SK-N-DZ (cell line): ENCODE results near the gene ACBD5. TPM values are rescaled to one million over a fixed set of nuclear protein-coding genes. Genes with fewer than 3 reads are reported as not detected.
"Not testable (repeated sequence)": the region's sequence is repeated elsewhere in the genome, so short reads cannot be mapped to it uniquely, and the experiment has no call there.

ENCODE experiments used
- DNase-seq: peaks from one replicate; pipeline ENCODE4 v3.0.0-alpha.2; 2015; ENCODE audit warnings: low spot score
- polyA plus RNA-seq, 2 experiments: library from polyadenylated mRNA; depleted of rRNA; stranded (reverse); fragments of >200 nt; gene quantifications; 2 replicates each; pipeline ENCODE4 v1.2.3, GENCODE V29; 2014

Gene ACBD5, protein sequence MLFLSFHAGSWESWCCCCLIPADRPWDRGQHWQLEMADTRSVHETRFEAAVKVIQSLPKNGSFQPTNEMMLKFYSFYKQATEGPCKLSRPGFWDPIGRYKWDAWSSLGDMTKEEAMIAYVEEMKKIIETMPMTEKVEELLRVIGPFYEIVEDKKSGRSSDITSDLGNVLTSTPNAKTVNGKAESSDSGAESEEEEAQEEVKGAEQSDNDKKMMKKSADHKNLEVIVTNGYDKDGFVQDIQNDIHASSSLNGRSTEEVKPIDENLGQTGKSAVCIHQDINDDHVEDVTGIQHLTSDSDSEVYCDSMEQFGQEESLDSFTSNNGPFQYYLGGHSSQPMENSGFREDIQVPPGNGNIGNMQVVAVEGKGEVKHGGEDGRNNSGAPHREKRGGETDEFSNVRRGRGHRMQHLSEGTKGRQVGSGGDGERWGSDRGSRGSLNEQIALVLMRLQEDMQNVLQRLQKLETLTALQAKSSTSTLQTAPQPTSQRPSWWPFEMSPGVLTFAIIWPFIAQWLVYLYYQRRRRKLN
- polyA plus RNA-seq (2014; cell fraction: cytosol; rRNA removed), result 14.7 and 20.1 TPM in 2 replicates
- 9.2 and 9.6 TPM in 2 replicates for polyA plus RNA-seq (2014; cell fraction: nucleus; rRNA removed)

DNA sequence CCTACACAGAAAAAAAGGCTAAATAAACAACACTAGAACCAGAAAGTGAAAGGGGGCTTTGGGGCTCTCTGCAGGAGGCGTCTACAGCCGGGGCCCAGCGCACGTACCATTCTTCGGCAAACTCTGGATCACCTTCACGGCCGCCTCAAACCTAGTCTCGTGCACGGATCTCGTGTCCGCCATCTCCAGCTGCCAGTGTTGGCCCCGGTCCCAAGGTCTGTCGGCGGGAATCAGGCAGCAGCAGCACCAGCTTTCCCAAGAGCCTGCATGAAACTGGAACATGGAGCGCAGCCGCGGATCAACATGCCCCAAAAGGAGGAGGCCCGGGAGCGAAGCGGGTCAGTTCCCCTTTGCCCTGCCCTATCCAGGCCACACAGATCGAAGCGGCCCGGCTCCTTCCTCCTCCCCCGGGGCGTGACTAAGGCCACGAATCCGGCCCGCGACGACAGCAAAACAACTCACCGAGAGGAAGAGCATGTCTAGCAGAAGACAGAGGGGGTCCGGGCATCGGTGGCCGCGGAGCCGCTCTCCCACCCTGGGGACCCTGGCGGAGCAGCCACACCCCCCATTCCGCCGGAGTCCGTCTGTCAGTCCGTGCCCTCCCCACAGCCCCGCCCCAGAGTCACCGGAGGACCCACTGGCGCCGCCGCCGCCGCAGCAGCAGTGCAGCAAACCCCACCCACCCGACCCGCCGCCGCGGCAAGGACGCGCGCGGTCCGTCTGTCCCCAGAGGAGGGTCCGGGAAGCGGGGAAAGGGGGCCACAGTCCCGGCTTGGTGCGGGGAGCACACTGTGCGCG, at the start of gene ACBD5:
TSS of gene ACBD5 (minus strand) at position 586 of the 798 bp plus-strand sequence. CDS start at position 477, 109 bp downstream.
- peak; percentile 75 for DNase-seq

DNA sequence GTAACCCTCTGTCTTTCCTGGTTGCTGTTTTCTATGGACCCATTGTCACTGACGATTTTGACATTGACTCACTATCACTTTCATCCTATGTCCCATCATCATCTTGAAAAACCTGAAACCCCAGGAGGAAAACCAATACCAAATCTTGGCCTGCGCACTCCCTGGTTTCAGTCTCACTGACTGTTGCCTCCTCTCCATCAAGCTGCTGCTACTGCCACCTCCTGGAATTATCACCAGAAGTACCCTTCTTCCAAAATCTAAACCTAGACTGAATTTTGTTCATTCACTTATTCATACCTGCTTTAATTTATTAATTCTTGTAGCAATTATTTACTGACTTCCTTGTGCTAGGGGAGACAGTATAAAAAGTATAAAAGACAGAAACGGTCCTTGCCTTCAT, 44.5 kb upstream of the ACBD5 start:
- no peak for DNase-seq

- DNase-seq, result no peak
These were observed 36.0 kb upstream of the ACBD5 start for GRCh38 chr10:27276581-27276980.

DNA sequence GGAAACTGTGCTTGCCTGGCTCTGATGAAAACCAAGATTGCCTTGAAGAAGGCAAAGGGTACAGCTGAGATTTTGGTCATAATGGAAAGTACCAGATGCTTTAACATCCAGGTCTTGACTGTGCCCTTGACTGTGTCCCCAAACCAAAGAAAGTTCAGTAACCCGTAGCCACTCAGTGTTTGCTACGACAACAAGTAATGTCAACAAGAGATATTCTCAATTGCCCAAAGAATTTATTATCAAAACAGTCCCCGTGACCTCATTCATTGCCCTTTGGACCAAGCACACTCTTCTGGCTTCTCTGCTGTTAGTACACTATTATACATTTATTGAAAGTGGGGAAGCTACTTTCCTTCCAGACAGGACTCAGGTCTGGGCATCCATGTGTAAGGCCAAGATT, 25.4 kb upstream of the ACBD5 start:
- not testable (repeated sequence) for DNase-seq

DNA sequence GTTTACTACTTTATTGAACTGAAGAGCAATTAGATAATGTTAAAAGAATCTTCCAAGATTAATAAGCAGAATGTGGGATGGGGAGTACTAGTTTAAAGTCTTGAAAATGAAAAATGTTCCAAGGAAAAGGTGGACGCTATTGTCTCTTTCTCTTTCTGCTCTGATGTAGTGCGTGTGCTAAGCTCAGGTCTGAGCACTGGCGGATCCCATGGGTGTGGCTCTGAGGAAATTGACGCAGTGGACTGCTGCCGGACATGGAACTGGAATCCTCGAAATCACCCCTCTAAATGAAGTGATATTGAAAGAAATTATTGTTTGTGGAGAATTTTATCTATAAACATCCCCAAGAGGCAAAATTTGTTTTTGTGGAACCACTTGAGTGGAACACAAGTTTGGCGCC, 22.2 kb upstream of the ACBD5 start:
- DNase-seq, result not testable (repeated sequence)

GRCh38 chr10:27258838-27259812, 18.5 kb upstream of the ACBD5 start:
- DNase-seq, result no peak

DNA sequence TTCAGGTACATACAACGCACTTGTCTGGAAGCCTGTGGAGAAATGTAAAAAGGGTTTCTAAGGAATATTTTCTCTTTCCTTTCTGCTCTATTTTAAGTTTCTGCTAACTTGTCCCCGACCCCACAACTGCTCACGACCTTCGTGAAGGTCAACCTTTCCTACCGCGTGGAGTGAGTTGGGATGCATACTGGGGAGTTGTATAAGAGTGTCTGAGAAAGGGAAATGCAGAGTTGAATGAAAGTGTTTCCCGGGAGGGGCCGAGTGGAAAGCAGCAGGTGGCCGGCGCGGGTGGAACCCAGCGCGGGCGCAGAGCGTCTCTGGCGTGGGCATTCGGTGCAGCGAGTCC, 17.9 kb upstream of the ACBD5 start:
- no peak for DNase-seq

GRCh38 chr10:27256299-27257189, 15.9 kb upstream of the ACBD5 start:
- no peak for DNase-seq

DNA sequence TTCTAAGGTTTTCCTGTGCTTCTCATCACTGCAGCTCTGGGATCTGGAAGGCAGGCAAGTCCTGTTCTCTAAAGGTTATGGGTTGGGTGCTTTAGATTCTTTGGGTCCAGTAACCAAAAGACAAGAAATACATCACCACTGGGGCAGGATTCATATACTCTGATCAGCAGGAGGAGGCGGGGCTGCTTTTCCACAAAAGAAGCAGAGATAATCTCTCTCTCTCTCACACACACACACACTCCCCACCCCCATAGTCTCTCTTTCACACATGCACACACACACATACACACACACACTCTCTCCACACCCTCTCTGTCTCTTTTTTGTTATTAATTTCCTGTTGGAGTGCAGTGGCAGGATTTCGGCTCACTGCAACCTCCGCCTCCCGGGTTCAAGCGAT, 13.0 kb upstream of the ACBD5 start:
- DNase-seq, result no peak

DNA sequence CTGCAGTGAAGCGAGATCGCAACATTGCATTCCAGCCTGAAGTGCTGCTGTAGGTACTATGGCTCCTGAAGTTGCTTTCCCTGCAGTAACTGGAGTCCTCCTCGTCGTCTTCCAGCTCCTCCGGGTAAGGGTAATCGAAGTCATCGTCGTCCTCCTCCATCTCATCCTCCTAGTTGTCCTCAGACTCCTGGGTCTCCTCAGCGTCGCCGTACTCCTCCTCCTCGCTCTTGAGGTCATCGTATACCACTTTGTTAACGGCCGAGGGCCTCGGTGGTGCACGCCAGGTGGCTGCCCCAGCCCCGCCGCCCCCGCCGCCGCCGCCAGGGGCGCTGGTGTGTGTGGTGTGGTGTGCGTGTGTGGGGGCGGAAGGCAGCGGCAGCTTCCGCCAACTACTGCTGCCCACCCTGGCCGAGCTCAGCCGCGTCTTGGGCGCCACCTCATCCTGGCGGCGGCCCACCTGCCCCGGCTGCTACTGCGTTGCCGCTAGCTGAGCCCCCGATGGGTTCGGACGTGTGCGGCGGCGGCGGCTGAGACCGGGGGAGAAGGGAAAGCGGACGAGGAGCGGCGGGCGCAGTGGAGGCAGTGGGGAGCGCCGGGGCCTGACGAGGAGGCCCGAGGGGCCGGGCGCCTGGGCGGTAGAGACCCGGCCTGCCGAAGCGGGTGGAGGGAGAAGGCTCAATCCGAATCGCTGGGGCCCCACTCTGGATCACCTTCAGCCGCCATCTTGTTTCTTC, 11.8 kb upstream of the ACBD5 start:
- no peak for DNase-seq

GRCh38 chr10:27251554-27251953, 11.0 kb upstream of the ACBD5 start:
- no peak for DNase-seq

DNA sequence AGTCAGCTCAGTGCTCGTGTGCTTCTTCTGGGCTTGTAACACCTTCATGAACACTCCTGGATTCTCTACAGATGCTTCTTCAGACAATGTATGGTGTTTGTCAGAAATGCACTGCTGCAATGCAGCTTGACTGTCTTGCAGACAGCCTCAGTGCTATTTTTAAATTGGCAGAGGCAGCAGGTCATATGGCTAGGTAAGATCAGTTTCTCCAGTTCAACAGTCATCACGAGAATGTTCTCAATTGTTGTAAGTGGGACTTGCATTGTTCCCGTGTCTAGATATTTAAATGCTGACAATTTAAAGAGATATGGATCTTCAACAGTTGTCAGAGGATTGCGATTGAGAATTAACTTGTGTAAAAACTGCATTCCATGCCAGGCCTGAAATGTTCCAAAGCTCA, 7.6 kb upstream of the ACBD5 start:
- DNase-seq, result no peak

DNA sequence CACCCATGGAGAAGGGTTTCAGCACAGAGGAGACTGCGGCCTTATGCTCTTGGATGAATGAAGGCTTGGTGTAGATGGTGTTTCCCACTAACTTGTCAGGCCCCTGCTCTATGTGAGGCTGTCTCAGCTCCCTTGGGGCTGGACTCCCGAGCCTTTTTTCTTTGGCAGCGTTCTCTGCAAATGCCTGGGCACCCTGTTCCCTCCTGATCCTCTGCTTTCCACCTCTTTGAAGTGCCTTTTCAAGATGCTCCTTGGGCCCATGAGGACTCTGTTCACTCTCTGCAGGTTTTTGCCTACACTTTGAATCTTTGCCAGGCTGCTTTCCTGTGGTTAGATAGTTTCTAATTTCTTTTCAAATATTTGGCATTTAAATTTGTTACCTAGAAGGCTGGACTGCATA, 6.8 kb upstream of the ACBD5 start:
- no peak for DNase-seq

DNA sequence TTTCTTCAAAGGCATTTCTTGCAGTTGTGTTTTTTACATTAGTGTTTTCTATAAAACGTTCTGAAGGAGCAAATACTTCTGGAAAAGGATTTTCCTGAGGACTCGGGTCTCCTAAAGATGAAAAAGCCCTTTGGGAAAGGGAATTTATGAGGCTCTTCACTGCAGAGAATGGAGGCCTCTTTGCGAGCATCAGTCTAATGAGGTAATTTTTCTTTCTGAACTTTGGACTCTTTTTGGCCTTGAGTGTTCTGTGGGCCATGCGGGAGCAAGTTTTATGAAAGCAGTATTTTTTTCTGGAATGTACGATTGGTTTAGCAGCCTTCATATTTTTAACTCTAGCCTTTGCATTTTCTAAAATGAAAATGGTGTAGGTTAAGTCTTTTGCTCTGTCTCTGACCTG, 6.4 kb upstream of the ACBD5 start:
- no peak for DNase-seq

DNA sequence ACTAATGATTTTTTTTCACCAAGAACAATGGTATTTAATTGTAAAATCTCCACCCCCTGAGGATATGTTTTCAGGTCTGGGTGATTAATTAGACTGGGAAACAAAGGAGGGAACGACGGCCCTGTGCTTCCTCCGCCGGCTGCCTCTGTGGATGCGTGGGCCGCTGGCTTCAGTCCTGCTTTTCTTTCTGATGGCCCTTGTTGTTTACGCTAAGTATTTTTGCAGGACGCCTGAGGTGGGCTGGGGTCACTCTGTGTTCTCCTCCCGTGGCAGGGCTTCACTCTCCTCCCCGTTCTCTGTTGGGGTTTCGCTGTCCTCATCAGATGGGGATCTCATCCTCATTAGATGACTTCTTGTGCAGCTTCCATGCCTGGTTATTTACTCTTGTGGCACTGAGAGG, 5.2 kb upstream of the ACBD5 start:
- no peak for DNase-seq

DNA sequence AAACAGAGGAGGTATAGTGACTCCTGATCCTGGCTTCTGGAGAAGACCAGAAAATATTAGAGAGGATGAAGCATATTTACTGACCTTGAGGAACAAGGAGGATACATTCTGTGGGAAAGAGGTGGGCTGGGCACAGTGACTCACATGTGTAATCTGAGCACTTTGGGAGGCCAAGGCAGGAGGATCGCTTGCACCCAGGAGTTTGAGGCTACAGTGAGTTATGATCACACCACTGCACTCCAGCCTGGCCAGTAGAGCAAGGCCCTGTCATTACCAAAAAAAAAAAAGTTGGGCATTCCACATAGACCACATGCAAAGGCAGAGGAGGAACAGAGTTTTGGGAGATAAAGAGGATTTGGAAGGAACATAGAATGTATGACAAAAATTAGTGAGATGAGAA, 4.4 kb upstream of the ACBD5 start:
- no peak for DNase-seq

DNA sequence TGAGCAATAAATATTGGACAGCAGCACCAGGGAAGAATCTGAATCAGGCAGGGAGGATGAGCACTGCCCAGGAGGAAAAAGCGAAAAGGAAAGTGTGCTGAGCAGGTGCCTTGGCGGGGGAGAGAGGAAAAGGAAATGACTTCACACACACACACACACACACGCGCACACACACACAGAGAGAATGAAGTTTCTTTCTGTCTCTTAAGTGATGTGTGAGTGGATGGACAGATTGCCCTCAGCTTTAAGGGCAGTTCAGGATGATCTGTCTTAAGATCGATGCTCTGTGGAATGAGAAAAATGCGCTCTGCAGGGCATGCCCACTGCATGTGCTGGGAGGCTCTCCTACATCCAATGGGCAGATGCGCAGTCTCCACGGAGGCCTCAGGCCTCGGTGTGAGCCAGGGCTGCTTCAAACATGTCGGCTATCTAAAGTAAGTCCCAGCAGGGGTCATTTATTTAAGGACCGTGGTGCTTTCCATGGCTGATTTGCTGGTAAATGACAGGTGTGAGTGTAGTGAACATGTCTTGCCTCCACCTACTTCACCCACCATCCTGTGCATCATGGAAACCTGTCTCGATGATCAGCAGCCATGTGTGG, 2.5 kb upstream of the ACBD5 start:
- peak; percentile 53 for DNase-seq

GRCh38 chr10:27242473-27242950, 1.9 kb upstream of the ACBD5 start:
- no peak for DNase-seq
